T-helper 2 cell treated with Interferon-gamma antibody and Interleukin-4, amounts not matched to agents 5 μg/mL and 100 μg/mL, for 36 hours (primary cell): ENCODE data around the gene AMBP.

Source experiments
- DNase-seq: peaks from one replicate; pipeline ENCODE4 v3.0.0; 2021; ENCODE audit warnings: low spot score
- H3K27ac Mint-ChIP-seq: one replicate; pipeline ENCODE4 v1.8.0; 2021; ENCODE audit warnings: mild to moderate bottlenecking, mixed read lengths
- H3K27me3 Mint-ChIP-seq: one replicate; pipeline ENCODE4 v1.8.0; 2021; ENCODE audit warnings: low read depth, mixed read lengths
- H3K36me3 Mint-ChIP-seq: one replicate; pipeline ENCODE4 v1.8.0; 2021; ENCODE audit warnings: low read depth, mixed read lengths
- H3K4me1 Mint-ChIP-seq: one replicate; pipeline ENCODE4 v1.8.0; 2021; ENCODE audit warnings: low read depth, mixed read lengths
- H3K4me3 Mint-ChIP-seq: one replicate; pipeline ENCODE4 v1.8.0; 2022; ENCODE audit warnings: mild to moderate bottlenecking, moderate library complexity, mixed read lengths
- H3K9me3 Mint-ChIP-seq: one replicate; pipeline ENCODE4 v1.8.0; 2021; ENCODE audit warnings: mixed read lengths

AMBP gene

DNA sequence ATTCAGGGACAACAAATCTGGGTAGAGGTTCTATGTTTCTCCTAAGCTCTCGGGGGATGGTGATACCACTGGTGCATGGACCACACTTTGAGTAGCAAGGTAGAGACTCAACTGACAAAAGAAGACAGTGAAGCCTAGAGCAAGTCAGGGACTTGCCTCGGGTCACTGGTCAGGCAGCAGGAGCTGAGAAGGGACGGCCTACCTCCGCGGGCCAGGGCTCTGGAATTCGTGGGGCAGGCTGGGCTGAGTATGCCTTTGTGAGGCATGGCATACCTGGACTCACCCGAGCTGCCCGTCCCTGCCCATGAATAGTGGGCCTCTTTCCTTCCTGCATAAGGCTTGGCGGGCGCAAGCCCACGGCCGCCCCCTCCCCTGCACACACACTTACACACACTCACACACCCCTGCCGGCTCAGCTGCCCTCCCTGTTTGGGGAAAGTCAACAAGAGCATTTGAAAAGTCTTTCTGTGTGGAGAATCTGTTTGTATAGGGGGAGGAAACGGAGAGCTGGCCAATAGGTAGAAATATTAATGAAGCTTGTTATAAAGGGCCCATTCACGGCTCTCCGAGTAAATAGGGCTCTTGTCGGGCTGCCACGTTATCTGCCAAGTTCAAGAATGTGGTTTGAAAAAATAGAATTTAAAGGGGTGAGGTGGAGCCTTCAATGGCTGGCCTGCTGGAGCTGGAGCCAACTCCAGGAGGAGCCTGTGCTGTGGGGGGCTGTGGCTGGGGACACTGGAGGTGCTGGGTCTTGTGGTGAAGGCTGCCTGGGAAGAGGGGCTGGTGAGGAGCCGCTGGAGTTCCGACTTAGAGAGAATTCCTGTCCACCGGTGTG is 40.1 kb upstream of the AMBP start:
- Mint-ChIP-seq H3K27me3 (peaks cover 3% of the 10 kb centered on the region), H3K9me3 (no peaks in the 10 kb centered on the region), H3K4me3 (no peak overlapping the region), H3K36me3 (no peaks in the 10 kb centered on the region), H3K27ac (no peak overlapping the region), H3K4me1 (no peaks in the 10 kb centered on the region)
- no peak for DNase-seq

DNA sequence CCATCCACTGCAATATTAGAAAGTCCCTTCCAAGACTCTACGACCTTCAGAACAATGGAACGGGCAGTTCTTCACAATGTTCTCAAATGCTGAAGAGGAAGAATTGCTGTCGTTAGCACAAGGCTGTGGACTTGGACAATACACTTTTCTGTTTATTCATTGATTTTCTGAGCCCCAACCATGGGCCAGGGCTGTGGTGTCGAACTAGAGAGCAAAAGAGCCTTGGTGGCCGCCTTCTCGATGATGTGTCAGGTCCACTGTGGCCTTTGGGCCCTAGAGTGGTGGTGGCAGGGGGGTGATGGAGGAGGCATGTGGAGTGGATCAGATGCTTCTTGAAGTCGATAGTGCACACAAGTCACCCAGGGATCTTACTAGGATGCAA is 39.5 kb upstream of the AMBP start:
- H3K27ac Mint-ChIP-seq, result no peak overlapping the region
- H3K27me3 Mint-ChIP-seq, result peaks cover 3% of the 10 kb centered on the region
- no peak overlapping the region for H3K4me3 Mint-ChIP-seq
- H3K9me3 Mint-ChIP-seq, result no peaks in the 10 kb centered on the region
- no peak for DNase-seq
- H3K4me1 Mint-ChIP-seq, result no peaks in the 10 kb centered on the region
- H3K36me3 Mint-ChIP-seq, result no peaks in the 10 kb centered on the region

DNA sequence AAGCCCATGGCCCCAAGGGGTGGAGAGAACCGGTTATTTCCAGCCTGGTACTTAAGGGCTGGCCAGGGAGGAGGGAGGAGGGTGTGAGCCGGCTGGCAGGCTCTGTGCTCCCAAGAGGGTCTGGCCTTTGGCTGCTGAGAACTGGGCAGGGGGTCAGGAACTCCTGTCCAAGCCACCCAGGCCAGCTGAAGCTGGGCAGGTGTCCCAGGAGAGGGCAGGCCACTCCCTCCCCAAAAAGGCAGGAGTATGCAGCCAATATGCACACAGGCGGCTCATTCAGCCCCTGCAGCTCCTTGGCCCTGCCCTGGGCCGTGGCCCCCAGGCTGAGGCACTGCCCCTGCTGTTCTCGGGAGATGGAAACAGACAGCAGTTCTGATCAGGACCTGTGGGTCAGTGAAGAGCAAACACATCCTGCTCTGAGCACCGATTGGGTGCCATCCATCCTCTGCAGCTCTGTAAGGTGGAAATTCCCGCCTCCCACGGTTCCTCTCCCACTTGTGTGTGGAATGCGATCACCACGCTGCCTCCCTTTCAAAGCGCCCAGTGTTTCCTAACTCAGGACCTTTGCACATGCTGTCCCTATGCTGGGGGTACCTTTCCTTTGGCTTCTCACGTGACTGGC is 38.1 kb upstream of the AMBP start:
- no peak for DNase-seq
- no peaks in the 10 kb centered on the region for H3K36me3 Mint-ChIP-seq
- peaks cover 3% of the 10 kb centered on the region for H3K27me3 Mint-ChIP-seq
- no peak overlapping the region for H3K4me3 Mint-ChIP-seq
- no peaks in the 10 kb centered on the region for H3K9me3 Mint-ChIP-seq
- H3K4me1 Mint-ChIP-seq, result no peaks in the 10 kb centered on the region
- no peak overlapping the region for H3K27ac Mint-ChIP-seq

DNA sequence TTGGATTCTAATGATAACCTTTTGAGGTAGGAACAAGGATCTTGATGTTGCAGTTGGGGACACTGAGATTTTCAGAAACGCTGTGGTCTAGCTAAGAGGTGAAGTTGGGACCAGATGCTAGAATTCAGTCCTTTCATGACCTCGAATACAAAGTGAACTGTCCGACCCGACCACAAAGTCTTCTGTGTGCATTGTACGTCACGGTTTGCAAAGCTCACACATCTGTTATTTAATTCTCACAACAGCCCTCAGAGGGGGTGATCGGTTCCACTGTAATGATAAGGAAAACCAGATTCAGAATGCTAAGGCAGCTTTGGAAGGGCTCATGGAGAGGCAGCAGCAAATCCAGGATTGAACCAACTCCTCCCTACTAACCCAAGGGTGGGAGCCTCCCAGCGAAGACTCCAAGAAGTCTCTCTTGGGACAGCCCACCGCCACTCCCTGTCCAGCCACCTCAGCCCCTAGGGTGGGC is 37.6 kb upstream of the AMBP start:
- Mint-ChIP-seq H3K36me3 (no peaks in the 10 kb centered on the region), H3K27me3 (peaks cover 7% of the 10 kb centered on the region), H3K4me1 (no peaks in the 10 kb centered on the region), H3K4me3 (no peak overlapping the region), H3K9me3 (no peaks in the 10 kb centered on the region), H3K27ac (no peak overlapping the region)
- no peak for DNase-seq

DNA sequence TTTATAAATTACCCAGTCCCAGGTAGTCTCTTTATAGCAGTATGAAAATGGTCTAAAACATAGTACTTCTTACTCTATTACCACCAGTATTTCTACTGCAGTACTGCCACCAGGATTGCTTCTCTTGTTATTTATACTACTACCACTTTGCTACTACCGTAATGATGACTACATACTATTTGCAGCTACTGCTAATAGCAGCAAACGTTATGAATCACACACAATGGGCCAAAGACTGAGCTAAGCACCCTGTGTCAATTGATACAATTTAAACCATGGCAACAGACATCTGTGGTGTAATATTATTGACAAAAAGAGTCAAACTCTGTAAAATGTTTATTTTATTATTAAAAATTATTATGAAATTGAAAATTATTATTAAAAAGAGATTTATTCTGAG is 36.3 kb upstream of the AMBP start:
- Mint-ChIP-seq H3K36me3 (no peaks in the 10 kb centered on the region), H3K9me3 (no peaks in the 10 kb centered on the region), H3K27ac (no peak overlapping the region), H3K4me1 (no peaks in the 10 kb centered on the region), H3K27me3 (peaks cover 8% of the 10 kb centered on the region), H3K4me3 (no peak overlapping the region)
- DNase-seq, result no peak

DNA sequence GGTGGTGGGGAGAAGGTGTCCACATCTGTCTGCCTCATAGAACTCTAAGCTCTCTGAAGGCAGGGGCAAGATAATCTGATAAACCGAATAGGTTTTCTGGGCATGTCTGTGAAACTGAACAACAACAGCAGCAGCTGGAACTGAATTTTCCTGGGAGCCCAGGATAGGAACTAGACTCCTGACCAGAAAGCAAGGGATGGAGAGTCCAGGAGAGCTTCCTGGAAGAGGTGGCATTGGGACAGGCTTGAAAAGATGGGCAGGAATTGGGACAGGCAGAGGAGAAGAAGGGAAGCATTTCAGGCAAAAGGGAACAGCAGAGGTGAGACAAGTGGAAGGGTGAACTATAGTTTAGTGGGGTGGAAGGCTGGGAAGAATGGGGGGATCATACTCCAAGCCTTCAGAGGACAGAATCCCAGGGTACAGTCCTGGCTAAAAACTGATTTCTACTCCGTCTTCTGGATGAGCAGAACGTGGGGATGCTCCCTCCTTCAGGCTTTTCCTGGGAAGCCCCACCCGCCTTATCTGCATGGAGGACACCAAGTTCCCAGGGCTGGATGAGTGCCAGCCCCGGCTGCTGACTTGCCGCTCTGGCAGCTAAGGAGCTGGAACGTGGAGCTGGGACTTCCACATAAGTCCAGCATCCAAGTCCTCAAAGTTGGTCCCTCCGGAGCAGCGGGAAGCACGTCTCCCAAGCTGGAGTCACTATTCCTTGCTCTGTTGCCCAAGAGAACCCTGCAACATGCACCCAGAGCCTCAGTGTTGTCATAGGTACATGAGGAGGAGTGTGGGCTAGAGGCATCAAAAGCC is 34.9 kb upstream of the AMBP start:
- Mint-ChIP-seq H3K27ac (no peak overlapping the region), H3K27me3 (peaks cover 8% of the 10 kb centered on the region), H3K9me3 (no peaks in the 10 kb centered on the region), H3K36me3 (no peaks in the 10 kb centered on the region), H3K4me3 (no peak overlapping the region), H3K4me1 (no peaks in the 10 kb centered on the region)
- no peak for DNase-seq

DNA sequence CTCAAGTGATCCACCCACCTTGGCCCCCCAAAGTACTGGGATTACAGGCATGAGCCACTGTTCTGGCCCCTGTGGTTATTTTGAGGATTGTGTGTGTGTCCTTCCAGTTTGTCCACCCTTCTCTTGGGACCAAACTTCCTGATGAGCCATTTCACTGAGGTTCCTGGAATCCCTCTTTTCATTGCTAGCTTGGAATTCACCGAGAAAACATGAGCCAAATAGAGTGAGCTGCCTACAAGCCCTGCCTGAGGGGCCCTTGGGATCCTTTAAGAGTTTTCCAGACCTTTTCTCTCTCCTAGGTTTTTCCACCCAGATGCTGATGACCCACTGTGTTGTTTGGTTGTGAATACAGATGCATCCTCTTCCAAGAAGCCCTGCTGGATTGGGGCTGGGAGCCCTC is 34.2 kb upstream of the AMBP start:
- Mint-ChIP-seq H3K36me3 (no peaks in the 10 kb centered on the region), H3K27ac (no peak overlapping the region), H3K4me1 (no peaks in the 10 kb centered on the region), H3K27me3 (peaks cover 13% of the 10 kb centered on the region), H3K4me3 (no peak overlapping the region), H3K9me3 (no peaks in the 10 kb centered on the region)
- DNase-seq, result no peak

DNA sequence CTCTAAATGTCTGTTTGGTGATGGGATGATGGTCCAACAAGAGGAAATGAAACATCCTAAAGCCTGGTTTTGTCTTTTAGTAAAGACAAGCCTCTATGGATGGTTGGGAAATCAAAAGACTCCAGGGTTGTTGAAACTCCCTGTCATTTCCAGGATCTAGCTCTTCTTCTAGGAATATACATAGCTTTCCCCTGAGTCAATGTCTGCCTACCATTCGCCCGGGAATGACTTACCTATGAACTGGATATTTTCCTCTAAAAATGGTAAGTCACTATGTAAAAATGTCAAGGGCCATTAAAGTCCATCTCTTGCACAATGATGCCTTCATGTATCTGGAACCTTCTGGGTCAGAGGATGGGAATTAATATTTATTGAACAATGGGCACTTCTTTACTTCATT is 32.1 kb upstream of the AMBP start:
- DNase-seq, result no peak
- Mint-ChIP-seq H3K27me3 (peaks cover 18% of the 10 kb centered on the region), H3K27ac (no peak overlapping the region)

DNA sequence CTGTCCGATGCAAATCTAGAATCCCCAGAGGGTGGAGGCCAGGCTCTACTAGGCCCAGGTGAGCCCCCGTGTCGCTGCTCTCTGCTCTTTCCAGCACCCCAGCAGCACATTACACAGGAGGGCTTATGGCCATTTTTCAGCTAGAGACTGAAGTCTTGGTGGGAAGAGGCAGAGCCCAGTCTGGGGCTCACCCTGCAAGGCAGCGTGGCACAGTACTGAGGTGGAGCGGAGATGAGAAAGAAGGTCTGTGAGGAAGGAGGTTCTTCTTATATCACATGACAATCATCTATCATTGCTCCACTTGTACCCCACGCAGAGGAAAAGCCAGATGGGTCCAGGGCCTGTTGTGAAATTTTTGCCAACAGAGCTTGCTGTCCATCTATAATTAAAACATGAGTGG is 31.0 kb upstream of the AMBP start:
- no peaks in the 10 kb centered on the region for H3K4me1 Mint-ChIP-seq
- H3K36me3 Mint-ChIP-seq, result no peaks in the 10 kb centered on the region
- no peaks in the 10 kb centered on the region for H3K9me3 Mint-ChIP-seq
- H3K27ac Mint-ChIP-seq, result no peak overlapping the region
- no peak for DNase-seq
- no peak overlapping the region for H3K4me3 Mint-ChIP-seq
- peaks cover 25% of the 10 kb centered on the region for H3K27me3 Mint-ChIP-seq

More for the DNA sequence above, 32.1 kb upstream of the AMBP start:
- Mint-ChIP-seq H3K9me3 (no peaks in the 10 kb centered on the region), H3K36me3 (no peaks in the 10 kb centered on the region), H3K4me3 (no peak overlapping the region), H3K4me1 (no peaks in the 10 kb centered on the region)

DNA sequence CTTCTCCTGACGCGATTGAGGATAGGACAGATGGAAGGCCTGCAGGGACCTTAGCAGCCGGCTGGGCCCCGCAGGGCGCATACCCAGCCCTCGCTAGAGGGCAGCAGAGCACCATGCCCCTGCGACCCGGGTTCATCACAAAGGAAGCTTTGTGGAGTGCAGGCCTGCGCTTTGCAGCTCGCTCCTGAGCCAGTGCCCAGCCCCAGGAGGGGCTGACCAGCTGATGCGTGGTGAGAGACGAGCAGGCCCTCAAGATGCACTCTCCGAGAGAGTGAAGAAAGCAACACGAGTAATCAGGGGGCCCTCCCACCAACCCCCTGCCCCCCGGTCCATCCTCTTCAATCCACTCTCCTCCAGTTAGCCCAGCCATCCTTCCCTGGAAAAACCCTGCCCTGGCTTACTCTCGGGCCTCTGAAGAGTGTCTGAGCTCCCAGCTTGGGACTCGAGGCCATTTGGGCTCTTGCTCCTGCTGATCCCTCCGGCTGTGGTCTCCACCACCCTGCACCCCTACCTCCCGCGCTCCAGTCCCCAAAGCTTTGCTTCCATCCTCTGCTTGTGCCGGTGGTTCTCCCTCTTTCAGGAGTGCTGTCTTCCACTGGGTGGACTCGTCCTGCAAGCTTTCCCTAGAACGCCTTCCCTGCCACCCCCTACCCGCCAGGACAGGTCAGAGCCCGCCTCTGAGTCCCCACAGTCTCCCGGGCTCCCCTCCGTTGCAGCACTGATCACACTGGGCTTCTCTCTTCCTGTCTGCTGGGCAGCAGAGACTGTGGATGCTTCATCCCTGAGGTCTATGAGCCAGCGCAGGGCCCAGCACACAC is 30.1 kb upstream of the AMBP start:
- Mint-ChIP-seq H3K27ac (no peak overlapping the region), H3K9me3 (no peaks in the 10 kb centered on the region), H3K4me3 (no peak overlapping the region), H3K4me1 (no peaks in the 10 kb centered on the region), H3K27me3 (peaks cover 23% of the 10 kb centered on the region), H3K36me3 (no peaks in the 10 kb centered on the region)
- DNase-seq, result peak; percentile 39

DNA sequence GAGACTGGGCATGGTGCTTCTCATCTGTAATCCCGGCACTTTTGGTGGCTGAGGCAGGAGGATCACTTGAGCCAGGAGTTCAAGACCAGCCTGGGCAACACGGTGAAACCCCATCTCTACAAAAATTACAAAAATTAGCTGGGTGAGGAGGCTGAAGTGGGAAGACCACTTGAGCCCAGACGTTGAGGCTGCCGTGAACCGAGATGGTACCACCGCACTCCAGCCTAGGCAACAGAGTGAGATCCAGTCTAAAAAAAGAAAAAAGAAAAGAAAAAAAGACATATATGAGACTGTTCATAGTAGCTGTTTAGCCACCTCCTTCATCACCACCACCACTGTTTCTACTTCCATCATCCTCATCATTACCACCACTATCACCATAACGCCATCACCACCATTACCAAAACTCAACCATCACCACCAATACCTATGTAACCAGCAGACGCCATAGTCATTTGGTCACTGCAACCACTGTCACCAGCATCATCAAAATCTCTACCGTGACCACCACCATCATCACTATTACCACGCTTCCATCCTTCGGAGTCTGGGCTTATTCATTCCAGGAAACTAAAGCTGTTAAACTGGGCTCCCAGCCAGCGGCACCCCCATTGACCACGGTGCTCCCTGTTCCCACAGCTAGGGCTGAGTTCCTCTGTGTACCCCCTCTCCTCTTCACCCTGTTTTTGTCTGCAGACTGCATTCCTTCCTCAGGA is 29.3 kb upstream of the AMBP start:
- peaks cover 23% of the 10 kb centered on the region for H3K27me3 Mint-ChIP-seq
- no peaks in the 10 kb centered on the region for H3K4me1 Mint-ChIP-seq
- H3K4me3 Mint-ChIP-seq, result no peak overlapping the region
- no peaks in the 10 kb centered on the region for H3K36me3 Mint-ChIP-seq
- H3K9me3 Mint-ChIP-seq, result no peaks in the 10 kb centered on the region
- no peak for DNase-seq
- no peak overlapping the region for H3K27ac Mint-ChIP-seq

DNA sequence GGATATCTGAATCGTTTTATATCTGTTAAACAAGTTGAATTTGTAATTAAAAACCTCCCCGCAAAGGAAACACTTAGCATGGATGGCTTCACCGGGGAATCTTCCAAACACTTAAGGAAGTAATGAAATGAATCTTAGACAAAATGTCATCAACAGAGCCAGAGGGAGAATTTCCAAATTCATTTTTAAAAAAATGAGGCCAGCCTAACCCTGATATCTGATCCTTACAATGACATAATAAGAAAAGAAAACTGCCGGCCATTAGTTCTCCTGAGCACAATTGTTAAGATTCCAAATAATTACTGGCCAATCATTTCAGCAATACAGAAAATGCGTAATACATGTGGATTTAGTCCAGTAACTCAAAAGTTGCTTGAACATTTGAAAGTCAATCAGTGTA is 27.1 kb upstream of the AMBP start:
- Mint-ChIP-seq H3K9me3 (peaks cover 4% of the 10 kb centered on the region), H3K4me3 (no peak overlapping the region), H3K4me1 (no peaks in the 10 kb centered on the region), H3K36me3 (no peaks in the 10 kb centered on the region), H3K27me3 (peaks cover 21% of the 10 kb centered on the region), H3K27ac (no peak overlapping the region)
- no peak for DNase-seq

DNA sequence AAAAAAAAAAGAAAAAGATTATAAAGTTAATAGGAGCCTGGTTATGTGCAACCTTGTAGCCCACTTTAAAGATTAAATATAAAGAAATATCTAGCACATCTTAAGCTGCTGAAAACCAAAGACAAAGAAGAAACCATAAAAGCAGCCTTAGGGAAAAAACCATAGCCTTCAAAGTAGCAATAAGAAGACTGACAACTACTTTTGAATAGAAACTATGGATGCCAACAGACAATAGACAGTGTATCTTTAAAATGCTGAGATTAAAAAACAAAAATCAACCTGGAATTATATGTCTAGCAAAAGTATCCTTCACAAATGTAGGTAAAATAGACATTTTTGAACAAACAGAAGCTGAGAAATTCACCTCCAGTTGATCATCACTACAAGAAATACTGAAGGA is 24.4 kb upstream of the AMBP start:
- Mint-ChIP-seq H3K27ac (no peak overlapping the region), H3K4me3 (no peak overlapping the region), H3K9me3 (peaks cover 4% of the 10 kb centered on the region), H3K36me3 (no peaks in the 10 kb centered on the region), H3K27me3 (peaks cover 25% of the 10 kb centered on the region), H3K4me1 (no peaks in the 10 kb centered on the region)
- DNase-seq, result no peak
